Measurements from ENCODE around the gene C9orf50.
A peak's percentile ranks its signal among the peaks of the same experiment; 100 is the strongest.
"Not testable (repeated sequence)": the region's sequence is repeated elsewhere in the genome, so short reads cannot be mapped to it uniquely, and the experiment has no call there.

C9orf50 gene, protein sequence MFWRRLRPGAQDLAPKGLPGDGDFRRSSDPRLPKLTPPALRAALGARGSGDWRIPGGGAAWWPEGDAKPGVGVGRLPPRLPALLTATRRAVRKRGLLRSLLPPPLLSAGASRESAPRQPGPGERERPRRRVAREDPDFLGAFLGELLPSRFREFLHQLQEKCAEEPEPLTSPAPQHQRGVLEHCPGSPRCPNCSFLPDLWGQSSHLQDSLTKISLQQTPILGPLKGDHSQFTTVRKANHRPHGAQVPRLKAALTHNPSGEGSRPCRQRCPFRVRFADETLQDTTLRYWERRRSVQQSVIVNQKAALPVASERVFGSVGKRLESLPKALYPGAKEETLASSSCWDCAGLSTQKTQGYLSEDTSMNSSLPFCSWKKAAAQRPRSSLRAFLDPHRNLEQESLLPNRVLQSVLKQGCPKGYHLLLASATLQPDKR

GRCh38 chr9:129620669-129621295 is at the start of gene C9orf50:
C9orf50 (minus strand) TSS chr9:129621101; CDS start chr9:129620574, 527 bp downstream.
- DNase-seq: no peak

- DNase-seq: no peak
Measured at GRCh38 chr9:129669946-129670345, 49.0 kb upstream of the C9orf50 start.

DNA sequence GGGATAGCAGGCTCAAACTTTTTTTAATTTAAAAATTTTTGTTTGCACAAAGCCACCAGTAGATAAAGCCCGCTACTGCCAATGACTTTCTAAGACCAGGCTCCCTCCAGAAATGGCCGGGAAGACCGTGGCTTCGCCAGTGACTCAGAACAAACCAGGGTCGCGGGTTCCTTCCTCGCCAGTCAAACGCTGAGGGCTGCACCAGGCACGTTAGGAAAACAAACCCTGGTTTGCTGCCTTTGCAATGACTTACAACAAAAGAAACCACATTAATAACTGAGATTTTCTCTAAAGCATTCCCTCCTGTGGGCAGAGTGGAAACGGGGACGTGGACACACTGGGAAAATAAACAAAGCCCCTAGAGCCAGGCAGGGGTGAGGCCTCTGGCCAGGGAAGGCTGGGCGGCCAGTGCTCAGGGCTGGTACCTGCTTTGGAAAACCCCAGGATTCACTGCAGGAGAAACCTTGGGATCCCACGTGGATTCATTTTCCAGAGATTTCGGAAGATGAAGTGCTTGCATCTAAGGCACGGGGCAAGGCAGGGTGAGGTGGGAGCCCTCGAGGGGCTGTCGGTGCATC is 48.3 kb upstream of the C9orf50 start:
- no peak for DNase-seq

DNA sequence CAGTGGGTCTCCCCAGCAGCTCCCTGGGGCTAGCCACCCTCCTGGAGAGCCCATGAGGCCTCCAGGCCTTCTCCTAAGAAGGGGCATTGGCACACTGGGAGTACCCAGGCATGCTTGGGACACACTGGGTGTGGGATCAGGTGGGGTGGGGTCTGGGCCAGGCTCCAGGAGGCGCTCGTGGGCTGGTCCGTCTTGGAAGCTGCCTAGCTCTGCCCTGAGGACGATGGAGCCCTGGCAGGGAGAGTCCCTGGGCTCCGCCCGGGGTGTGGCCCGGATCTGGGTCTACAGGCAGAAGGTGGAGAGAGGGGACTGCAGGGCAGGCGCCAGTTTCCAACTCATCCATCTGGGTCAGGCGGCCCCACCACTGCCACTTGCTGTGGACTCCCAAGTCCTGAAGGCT is 46.9 kb upstream of the C9orf50 start:
- no peak for DNase-seq

GRCh38 chr9:129667378-129667777 is 46.5 kb upstream of the C9orf50 start:
- no peak for DNase-seq

DNA sequence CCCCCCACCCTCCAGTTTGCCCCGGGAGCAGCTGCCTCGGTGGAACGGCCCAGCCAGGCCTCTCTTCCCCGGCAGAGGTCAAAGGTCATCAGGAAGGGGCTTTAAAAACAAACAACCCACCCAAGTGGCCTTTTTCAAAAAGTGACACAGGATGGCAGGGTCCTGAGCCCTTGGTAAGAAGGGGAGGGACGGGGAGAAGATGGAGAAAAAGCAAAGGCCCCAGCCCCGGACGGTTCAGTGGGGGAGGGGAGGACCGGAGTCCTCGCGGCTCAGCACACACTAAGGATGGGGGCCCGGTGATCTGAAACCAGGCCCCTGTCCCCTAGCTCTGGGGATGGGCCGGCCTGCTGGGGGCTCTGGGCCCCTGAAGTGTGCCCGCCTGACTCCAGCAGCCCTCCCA is 45.7 kb upstream of the C9orf50 start:
- no peak for DNase-seq

DNA sequence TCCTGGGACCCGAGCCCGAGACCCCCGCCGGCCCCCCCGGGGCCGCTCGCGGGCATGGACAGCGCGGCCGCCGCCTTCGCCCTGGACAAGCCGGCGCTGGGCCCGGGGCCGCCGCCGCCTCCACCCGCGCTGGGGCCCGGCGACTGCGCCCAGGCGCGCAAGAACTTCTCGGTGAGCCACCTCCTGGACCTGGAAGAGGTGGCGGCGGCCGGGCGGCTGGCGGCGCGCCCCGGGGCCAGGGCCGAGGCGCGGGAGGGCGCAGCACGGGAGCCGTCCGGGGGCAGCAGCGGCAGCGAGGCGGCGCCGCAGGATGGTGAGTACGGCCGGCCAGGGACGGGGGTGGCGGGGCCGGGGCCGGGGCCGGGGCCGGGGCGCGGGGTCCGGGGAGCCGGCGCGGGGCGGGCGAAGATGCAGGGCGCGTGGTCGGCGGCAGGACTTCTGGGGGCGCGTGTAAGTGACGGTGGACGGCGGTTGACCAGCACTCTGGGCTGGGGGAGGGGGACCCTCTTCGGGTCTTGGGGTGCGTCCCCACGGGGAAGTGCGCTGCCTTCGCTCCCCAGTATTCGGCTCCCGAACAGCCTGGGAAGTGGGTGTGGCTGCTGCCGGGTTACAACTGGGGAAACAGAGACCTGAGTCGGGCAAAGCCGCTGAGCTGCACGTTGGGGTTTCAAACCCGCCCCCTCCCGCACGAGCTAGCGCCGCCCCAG is 45.1 kb upstream of the C9orf50 start:
- DNase-seq: no peak

DNA sequence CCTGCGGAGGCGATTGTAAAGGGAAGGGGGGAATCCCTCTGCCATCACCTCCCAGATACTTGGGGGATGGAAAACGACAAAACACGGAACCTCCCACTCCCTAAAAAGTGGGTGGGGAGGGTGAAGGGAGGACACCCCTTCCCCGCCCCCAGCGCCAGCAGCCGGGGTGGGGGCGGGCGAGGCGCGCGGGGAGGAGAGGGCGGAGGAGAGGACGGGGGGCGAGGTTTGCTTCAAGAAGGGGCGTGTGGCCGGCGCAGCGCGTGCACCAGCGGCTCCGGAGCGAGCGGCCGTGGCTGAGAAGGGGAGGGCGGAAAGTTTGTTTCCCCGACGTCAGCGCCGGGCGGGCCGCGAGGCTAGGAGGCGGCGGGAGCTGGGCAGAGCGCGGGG is 44.5 kb upstream of the C9orf50 start, which contains the start of gene PRRX2:
PRRX2 (plus strand) TSS at position 259 of the 387 bp plus-strand sequence. CDS start 221 bp downstream, outside the sequence.
- peak; percentile 33 to 55 for DNase-seq

- DNase-seq: no peak
Measured at GRCh38 chr9:129664746-129665388, 44.0 kb upstream of the C9orf50 start.

DNA sequence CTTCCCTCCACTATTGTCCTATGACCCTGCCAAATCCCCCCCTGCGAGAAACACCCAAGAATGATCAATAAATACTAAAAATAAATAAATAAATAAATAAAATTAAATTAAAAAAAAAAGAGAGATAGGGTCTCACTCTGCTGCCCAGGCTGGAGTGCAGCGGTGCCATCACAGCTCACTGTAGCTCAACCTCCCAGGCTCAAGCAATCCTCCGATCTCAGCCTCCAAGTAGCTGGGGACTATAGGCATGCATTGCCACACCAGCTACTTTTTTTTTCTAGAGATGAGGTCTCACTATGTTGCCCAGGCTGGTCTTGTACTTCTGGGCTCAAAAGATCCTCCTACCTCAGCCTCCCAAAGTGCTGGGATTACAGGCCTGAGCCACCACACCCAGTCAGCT is 41.3 kb upstream of the C9orf50 start:
- DNase-seq: not testable (repeated sequence)

GRCh38 chr9:129661029-129661428 is 40.1 kb upstream of the C9orf50 start:
- DNase-seq: no peak

DNA sequence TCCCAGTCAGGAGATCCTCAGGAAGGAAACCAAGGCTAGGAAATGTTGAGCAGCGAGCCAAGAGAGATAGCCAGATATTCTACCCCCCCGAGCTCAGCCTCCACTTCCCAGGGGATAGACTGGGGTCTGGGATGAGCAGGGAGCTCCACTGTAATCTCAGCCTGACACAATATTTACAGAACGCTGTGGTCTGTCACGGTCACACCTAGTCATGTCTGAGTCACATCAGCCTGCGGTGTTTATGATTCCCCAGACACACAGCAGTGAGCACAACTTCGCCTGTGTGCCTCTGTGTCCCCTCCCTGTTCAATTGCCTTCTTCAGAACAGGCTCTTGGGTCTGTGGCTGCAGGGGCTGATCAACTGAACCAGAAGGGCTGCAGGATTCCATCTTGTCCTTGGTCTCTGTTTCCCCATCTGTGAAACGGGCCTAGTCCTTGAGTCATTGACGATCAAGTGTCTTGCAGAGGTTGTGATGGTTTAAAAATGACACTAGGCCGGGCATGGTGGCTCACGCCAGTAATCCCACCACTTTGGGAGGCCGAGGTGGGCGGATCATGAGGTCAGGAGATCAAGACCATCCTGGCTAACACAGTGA is 36.0 kb upstream of the C9orf50 start:
- no peak for DNase-seq

DNA sequence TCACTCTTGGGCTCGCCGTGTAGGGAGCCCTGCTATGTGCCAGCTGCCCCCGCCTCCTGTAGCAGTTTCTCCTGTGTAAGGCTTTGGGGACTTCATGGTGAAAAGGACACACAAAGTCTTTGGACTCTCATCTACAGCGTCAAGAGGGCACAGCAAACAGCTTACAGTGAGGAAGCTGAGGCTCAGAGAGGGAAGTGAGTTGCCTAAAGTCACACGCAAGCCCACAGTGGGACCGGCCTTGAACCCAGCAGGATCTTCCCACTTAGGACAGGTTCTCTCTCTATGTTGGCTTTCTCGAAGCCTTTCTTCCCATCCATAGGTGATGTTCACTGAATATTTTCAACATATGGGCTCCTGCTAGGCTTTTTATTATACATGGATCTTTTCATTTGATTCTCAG is 34.8 kb upstream of the C9orf50 start:
- DNase-seq: no peak

- no peak for DNase-seq
Measured at GRCh38 chr9:129655154-129655553, 34.3 kb upstream of the C9orf50 start.

DNA sequence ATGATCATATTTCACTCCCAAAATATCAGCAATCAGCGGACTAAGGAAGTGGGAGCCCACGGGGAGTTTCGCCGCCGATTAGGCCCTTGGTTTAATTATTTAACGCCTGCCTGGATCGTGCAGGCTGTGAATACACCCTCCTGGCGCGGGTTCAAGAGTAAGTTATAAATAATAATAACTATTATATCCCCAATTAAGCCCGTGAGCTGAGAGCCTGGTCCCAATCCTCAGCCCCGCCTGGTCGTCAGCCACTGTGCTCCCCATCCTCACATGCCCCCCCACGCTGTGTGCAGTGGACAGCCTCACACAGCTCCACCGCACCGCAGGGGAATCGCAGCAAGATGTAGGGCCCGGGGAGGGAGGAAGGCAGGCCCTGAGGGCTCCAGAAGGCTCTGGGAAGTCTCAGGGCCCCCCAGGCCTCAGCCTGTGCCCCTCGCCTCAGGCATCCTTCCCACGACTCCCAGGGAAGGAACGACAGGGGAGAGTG is 33.7 kb upstream of the C9orf50 start:
- no peak for DNase-seq

DNA sequence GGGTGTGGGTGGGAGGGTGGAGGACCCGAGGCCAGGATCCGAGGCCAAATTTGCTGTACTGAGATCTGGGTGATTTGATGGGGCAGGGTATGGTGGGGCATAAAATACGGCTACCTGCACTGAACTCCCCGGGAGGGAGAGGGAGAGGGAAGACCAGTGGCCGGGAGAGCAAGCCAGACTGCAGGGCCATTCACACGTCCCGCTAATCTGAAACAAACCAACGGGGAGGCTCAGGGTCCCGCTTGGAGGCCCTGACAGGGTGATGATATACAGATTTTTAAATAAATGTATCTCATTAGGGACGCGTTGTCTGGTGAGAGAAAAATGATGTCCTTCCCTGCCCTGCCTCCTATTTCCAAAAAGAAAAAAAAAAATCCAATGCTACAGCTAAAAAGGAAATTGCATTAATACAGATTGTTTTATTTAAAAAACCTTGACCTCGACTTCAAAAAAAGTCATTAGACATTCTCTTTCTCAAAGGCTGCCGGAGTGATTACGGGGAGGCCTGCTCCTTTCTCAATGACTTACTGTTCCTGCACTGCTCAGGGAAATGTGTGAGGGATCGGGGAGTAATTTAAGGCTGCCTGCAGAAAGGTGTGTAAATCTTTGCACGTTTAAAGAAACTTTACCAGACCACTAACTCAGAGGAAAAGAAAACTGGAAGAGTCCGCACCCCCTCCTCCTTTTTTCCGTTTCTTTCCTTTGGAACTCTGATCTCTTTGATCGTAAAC is 33.1 kb upstream of the C9orf50 start:
- DNase-seq: no peak

DNA sequence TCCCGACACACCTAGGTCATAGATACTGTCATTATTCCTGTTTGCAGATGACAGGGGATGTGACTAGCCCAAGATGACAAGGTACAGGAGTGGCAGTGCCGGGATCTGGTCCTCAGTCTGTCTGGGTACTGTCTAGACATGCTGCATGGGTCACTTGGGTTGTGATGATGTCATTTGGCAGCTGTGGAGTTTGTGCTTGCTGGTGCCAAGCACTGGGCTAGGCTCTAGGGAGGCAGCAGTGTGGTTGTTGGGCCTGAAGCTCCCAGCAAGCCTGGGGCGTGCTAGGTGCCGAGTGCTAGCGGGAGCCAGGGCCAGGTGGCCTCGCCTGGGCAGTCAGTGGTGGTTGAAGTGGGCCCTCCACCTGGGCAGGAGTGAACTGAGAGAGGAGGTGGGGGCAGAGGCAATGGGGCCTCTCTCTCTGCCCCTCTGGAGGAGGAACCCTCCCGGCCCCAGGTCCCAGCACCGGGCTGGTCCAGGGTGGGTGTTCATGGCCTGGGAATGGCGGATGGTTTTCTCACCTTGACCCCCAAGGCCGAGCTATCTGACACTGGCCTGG is 29.9 kb upstream of the C9orf50 start:
- DNase-seq: no peak

GRCh38 chr9:129649726-129650679 is 29.1 kb upstream of the C9orf50 start:
- no peak for DNase-seq

GRCh38 chr9:129648764-129649115 is 27.8 kb upstream of the C9orf50 start:
- DNase-seq: no peak

Measured in activated T-cell treated with anti-CD3 and anti-CD28 coated beads, Interleukin-2, amount 50 U/mL, for 48 hours (primary cell).